Measurements from ENCODE around the gene PDGFB. TPM values are rescaled to one million over a fixed set of nuclear protein-coding genes. Genes with fewer than 3 reads are reported as not detected.

Gene PDGFB
- total RNA-seq, 4 donors from 2014 or later, result 2.7 to 7.5 (median 4.0) TPM

DNA sequence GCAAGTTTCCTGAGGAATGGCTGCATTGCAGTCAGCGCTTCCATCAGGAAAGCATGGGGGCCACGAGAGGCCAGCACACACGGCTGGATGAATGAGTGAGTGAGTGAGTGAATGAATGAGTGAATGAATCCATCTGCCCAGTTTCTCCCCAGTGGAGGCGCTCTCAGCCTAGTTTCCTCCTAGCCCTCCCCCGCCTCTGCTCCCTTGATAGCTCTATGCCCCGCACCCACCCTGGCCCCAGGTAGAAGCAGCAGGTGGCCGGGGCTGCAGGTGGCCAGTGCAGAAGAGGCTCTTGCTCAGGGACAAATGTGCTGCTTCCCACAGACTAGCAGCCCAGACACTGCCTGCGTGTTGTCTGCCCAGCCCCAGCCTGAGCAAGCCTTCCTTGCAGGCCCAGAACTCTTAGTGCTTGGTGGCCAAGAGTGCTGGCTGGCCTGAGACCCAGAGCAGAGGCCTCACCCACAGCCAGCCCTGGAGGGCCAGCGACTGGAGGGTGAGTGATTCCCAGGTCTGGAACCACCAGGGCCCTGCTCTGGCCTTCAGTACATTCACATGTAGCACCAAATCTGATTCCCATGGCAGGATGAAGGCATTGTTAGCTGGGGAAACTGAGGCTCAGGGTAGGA lies 31.1 kb upstream of the PDGFB start:
- H3K27ac ChIP-seq, result no peak overlapping the region
- no peak overlapping the region for H3K4me3 ChIP-seq
- H3K27me3 ChIP-seq, result peaks cover 10% of the 10 kb centered on the region
- intact Hi-C loops (cut with DNase I; ENCODE audit: low total_unique reads), result no loop called here
- H3K36me3 ChIP-seq, result no peaks in the 10 kb centered on the region
- WGBS, 2 donors (ENCODE audit: low coverage in 1 of 2), result 84% methylated on average over 9 of the region's 9 CpGs; no CpG with 5 or more reads in 1 of the 2 donors
- H3K4me1 ChIP-seq, result no peaks in the 10 kb centered on the region
- TF ChIP-seq, protein P1, sequence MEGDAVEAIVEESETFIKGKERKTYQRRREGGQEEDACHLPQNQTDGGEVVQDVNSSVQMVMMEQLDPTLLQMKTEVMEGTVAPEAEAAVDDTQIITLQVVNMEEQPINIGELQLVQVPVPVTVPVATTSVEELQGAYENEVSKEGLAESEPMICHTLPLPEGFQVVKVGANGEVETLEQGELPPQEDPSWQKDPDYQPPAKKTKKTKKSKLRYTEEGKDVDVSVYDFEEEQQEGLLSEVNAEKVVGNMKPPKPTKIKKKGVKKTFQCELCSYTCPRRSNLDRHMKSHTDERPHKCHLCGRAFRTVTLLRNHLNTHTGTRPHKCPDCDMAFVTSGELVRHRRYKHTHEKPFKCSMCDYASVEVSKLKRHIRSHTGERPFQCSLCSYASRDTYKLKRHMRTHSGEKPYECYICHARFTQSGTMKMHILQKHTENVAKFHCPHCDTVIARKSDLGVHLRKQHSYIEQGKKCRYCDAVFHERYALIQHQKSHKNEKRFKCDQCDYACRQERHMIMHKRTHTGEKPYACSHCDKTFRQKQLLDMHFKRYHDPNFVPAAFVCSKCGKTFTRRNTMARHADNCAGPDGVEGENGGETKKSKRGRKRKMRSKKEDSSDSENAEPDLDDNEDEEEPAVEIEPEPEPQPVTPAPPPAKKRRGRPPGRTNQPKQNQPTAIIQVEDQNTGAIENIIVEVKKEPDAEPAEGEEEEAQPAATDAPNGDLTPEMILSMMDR (IDR thresholded peaks at IDR 0.05), result no peak
- TF ChIP-seq POLR2A (IDR thresholded peaks at IDR 0.05) (no peak), POLR2AphosphoS5 (IDR thresholded peaks at IDR 0.05) (no peak), EP300 (IDR thresholded peaks at IDR 0.05; ENCODE audit: low read depth) (no peak)
- no peak for DNase-seq
- in situ Hi-C loops (cut with MboI; ENCODE audit: low pct_ligation_motif_present in 1 of 4, low pct_unique_long_range_greater_than_20kb in 1 of 4, low sequenced_read_pairs in 3 of 4), result no loop called here
- no peaks in the 10 kb centered on the region for H3K9me3 ChIP-seq

- TF ChIP-seq, protein P1 (IDR thresholded peaks at IDR 0.05), result no peak
- no peak for TF ChIP-seq POLR2A (IDR thresholded peaks at IDR 0.05)
- no peak for TF ChIP-seq EP300 (IDR thresholded peaks at IDR 0.05; ENCODE audit: low read depth)
- Histone ChIP-seq H3K4me1 (no peaks in the 10 kb centered on the region), H3K36me3 (no peaks in the 10 kb centered on the region), H3K4me3 (no peak overlapping the region), H3K27ac (no peak overlapping the region), H3K9me3 (no peaks in the 10 kb centered on the region), H3K27me3 (peaks cover 10% of the 10 kb centered on the region)
- 59 to 87% methylated on average over 3 to 17 of the region's 17 CpGs for WGBS, 2 donors (ENCODE audit: low coverage in 1 of 2)
- no peak for DNase-seq
- intact Hi-C loops (cut with DNase I; ENCODE audit: low total_unique reads) (no loop called here), in situ Hi-C loops (cut with MboI; ENCODE audit: low pct_ligation_motif_present in 1 of 4, low pct_unique_long_range_greater_than_20kb in 1 of 4, low sequenced_read_pairs in 3 of 4) (no loop called here)
Observed at GRCh38 chr22:39273950-39274887, 29.4 kb upstream of the PDGFB start.

DNA sequence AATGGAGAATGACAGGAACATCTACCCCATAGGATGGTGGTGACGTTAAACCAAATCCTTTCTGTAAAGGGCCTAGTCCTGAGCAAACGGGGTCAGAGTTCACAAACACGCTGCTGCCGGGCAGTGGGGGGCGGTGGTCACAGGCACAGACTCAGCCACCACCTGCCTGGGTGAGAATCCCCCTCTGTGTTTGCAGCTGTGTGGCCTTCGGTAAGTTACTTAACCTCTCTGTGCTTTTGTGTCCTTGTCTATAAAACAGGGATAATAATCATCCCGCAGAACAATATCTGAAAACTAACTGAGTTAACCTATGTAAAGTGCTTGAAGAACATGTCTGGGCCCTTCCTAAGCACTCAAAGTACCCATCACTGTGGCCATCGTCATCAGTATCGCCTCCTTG lies 26.0 kb upstream of the PDGFB start:
- TF ChIP-seq EP300 (IDR thresholded peaks at IDR 0.05; ENCODE audit: low read depth) (no peak), POLR2A (IDR thresholded peaks at IDR 0.05) (no peak), POLR2AphosphoS5 (IDR thresholded peaks at IDR 0.05) (no peak)
- TF ChIP-seq, protein P1 (IDR thresholded peaks at IDR 0.05), result no peak
- H3K4me3 ChIP-seq, result no peak overlapping the region
- intact Hi-C loops (cut with DNase I; ENCODE audit: low total_unique reads) (no loop called here), in situ Hi-C loops (cut with MboI; ENCODE audit: low pct_ligation_motif_present in 1 of 4, low pct_unique_long_range_greater_than_20kb in 1 of 4, low sequenced_read_pairs in 3 of 4) (no loop called here)
- no peaks in the 10 kb centered on the region for H3K4me1 ChIP-seq
- no peaks in the 10 kb centered on the region for H3K36me3 ChIP-seq
- DNase-seq, result no peak
- H3K27me3 ChIP-seq, result no peaks in the 10 kb centered on the region
- H3K9me3 ChIP-seq, result no peaks in the 10 kb centered on the region
- WGBS, 2 donors (ENCODE audit: low coverage in 1 of 2), result 95 to 100% methylated on average over 3 to 9 of the region's 9 CpGs
- H3K27ac ChIP-seq, result no peak overlapping the region

- Histone ChIP-seq H3K36me3 (no peaks in the 10 kb centered on the region), H3K9me3 (no peaks in the 10 kb centered on the region), H3K27ac (no peak overlapping the region), H3K4me3 (no peak overlapping the region), H3K27me3 (no peaks in the 10 kb centered on the region), H3K4me1 (no peaks in the 10 kb centered on the region)
- in situ Hi-C loops (cut with MboI; ENCODE audit: low pct_ligation_motif_present in 1 of 4, low pct_unique_long_range_greater_than_20kb in 1 of 4, low sequenced_read_pairs in 3 of 4) (no loop called here), intact Hi-C loops (cut with DNase I; ENCODE audit: low total_unique reads) (no loop called here)
- TF ChIP-seq POLR2AphosphoS5 (IDR thresholded peaks at IDR 0.05), result no peak
- TF ChIP-seq, protein P1 (IDR thresholded peaks at IDR 0.05), result no peak
- TF ChIP-seq POLR2A (IDR thresholded peaks at IDR 0.05), result no peak
- no peak for TF ChIP-seq EP300 (IDR thresholded peaks at IDR 0.05; ENCODE audit: low read depth)
- no peak for DNase-seq
- 40 to 77% methylated on average over 1 to 5 of the region's 5 CpGs for WGBS, 2 donors (ENCODE audit: low coverage in 1 of 2)
Observed at GRCh38 chr22:39270280-39270679, 25.5 kb upstream of the PDGFB start.

All from transverse colon (tissue), 4 donors.